Activated naive CD4-positive, alpha-beta T cell treated with anti-CD3 and anti-CD28 coated beads for 36 hours (primary cell): Measurements from ENCODE around the gene RAPGEF4. TPM values are rescaled to one million over a fixed set of nuclear protein-coding genes. Genes with fewer than 3 reads are reported as not detected.
"Not testable (repeated sequence)": the region's sequence is repeated elsewhere in the genome, so short reads cannot be mapped to it uniquely, and the experiment has no call there.

Source experiments
- CTCF ChIA-PET: fragments of 350-600 bp; sonication (Branson Sonifier 250); formaldehyde crosslinking; loops from one replicate; lab custom pipeline; 2021; ENCODE audit warnings: antibody characterized with exemption; lab: Charles Lee
- DNase-seq: peaks from one replicate; pipeline ENCODE4 v3.0.0-alpha.2; 2020
- H3K27ac Mint-ChIP-seq: one replicate; pipeline ENCODE4 v1.8.0; 2021; ENCODE audit warnings: mild to moderate bottlenecking, mixed read lengths
- H3K27me3 Mint-ChIP-seq: one replicate; pipeline ENCODE4 v1.8.0; 2021; ENCODE audit warnings: low read depth, mixed read lengths
- H3K36me3 Mint-ChIP-seq: one replicate; pipeline ENCODE4 v1.8.0; 2021; ENCODE audit warnings: low read depth, mixed read lengths
- H3K4me1 Mint-ChIP-seq: one replicate; pipeline ENCODE4 v1.8.0; 2021; ENCODE audit warnings: low read depth, mixed read lengths
- H3K4me3 Mint-ChIP-seq: one replicate; pipeline ENCODE4 v1.8.0; 2021; ENCODE audit warnings: mild to moderate bottlenecking, moderate library complexity, mixed read lengths
- H3K9me3 Mint-ChIP-seq: one replicate; pipeline ENCODE4 v1.8.0; 2021; ENCODE audit warnings: mixed read lengths
- intact Hi-C: fragments of 100-400 bp; cut with micrococcal nuclease; formaldehyde crosslinking; loops from one replicate; pipeline ENCODE4 v1.15.1; 2023
- total RNA-seq, 2 experiments: library from RNA; stranded (reverse); gene quantifications; one replicate each; pipeline ENCODE4 v1.2.3, GENCODE V29; 2021

The RAPGEF4 gene
- total RNA-seq, 2 experiments from 2014 or later = 0.24 to 0.35 TPM

- Mint-ChIP-seq H3K4me1 (no peaks in the 10 kb centered on the region), H3K27ac (no peak overlapping the region), H3K9me3 (no peaks in the 10 kb centered on the region), H3K4me3 (no peak overlapping the region), H3K36me3 (no peaks in the 10 kb centered on the region), H3K27me3 (peaks cover 30% of the 10 kb centered on the region)
- CTCF ChIA-PET = no interaction called here
- DNase-seq = no peak
- intact Hi-C loops = no loop called here
These were observed 352.3 kb downstream of the RAPGEF4 start for GRCh38 chr2:173087793-173088496.

GRCh38 chr2:173090276-173090877, 354.7 kb downstream of the RAPGEF4 start:
- H3K4me3 Mint-ChIP-seq = no peak overlapping the region
- no peak for DNase-seq
- no peaks in the 10 kb centered on the region for H3K36me3 Mint-ChIP-seq
- H3K27ac Mint-ChIP-seq = no peak overlapping the region
- CTCF ChIA-PET = interaction anchor here (1.2 kb wide), 1 partner anchor 12 kb away, joined by 3 read pairs; no protein-coding TSS in a partner anchor
- no peaks in the 10 kb centered on the region for H3K9me3 Mint-ChIP-seq
- intact Hi-C loops = loop anchor here (5.0 kb wide), 1 partner anchor 122 kb away; no protein-coding TSS in a partner anchor
- no peaks in the 10 kb centered on the region for H3K4me1 Mint-ChIP-seq
- peaks cover 30% of the 10 kb centered on the region for H3K27me3 Mint-ChIP-seq

- Mint-ChIP-seq H3K36me3 (no peaks in the 10 kb centered on the region), H3K27ac (no peak overlapping the region), H3K4me3 (no peak overlapping the region), H3K9me3 (no peaks in the 10 kb centered on the region), H3K4me1 (no peaks in the 10 kb centered on the region), H3K27me3 (peaks cover 30% of the 10 kb centered on the region)
- intact Hi-C loops = loop anchor here (5.0 kb wide), 1 partner anchor 121 kb away; no protein-coding TSS in a partner anchor
- CTCF ChIA-PET = interaction anchor here (1.2 to 1.5 kb wide), 2 partner anchors 13 to 65 kb away, joined by 3 to 5 read pairs; no protein-coding TSS in a partner anchor
- no peak for DNase-seq
These were observed 355.5 kb downstream of the RAPGEF4 start for GRCh38 chr2:173090973-173091660.

GRCh38 chr2:173091910-173092309, 356.3 kb downstream of the RAPGEF4 start:
- Mint-ChIP-seq H3K9me3 (no peaks in the 10 kb centered on the region), H3K4me3 (no peak overlapping the region), H3K27me3 (peaks cover 34% of the 10 kb centered on the region), H3K27ac (no peak overlapping the region), H3K36me3 (no peaks in the 10 kb centered on the region), H3K4me1 (no peaks in the 10 kb centered on the region)
- CTCF ChIA-PET = interaction anchor here (1.2 to 1.5 kb wide), 2 partner anchors 13 to 65 kb away, joined by 3 to 5 read pairs; no protein-coding TSS in a partner anchor
- intact Hi-C loops = loop anchor here (5.0 kb wide), 1 partner anchor 120 kb away; no protein-coding TSS in a partner anchor
- no peak for DNase-seq

GRCh38 chr2:173092844-173093402, 357.3 kb downstream of the RAPGEF4 start:
- Mint-ChIP-seq H3K4me3 (no peak overlapping the region), H3K27ac (no peak overlapping the region), H3K9me3 (no peaks in the 10 kb centered on the region), H3K27me3 (peaks cover 26% of the 10 kb centered on the region), H3K36me3 (no peaks in the 10 kb centered on the region), H3K4me1 (no peaks in the 10 kb centered on the region)
- CTCF ChIA-PET = no interaction called here
- intact Hi-C loops = loop anchor here (5.0 kb wide), 1 partner anchor 119 kb away; no protein-coding TSS in a partner anchor
- no peak for DNase-seq

GRCh38 chr2:173093617-173094016, 358.0 kb downstream of the RAPGEF4 start:
- H3K4me3 Mint-ChIP-seq, CTCF ChIA-PET, H3K36me3 Mint-ChIP-seq, DNase-seq, H3K4me1 Mint-ChIP-seq, H3K9me3 Mint-ChIP-seq, H3K27ac Mint-ChIP-seq: not testable (repeated sequence)
- H3K27me3 Mint-ChIP-seq = peaks cover 23% of the 10 kb centered on the region
- intact Hi-C loops = loop anchor here (5.0 kb wide), 1 partner anchor 119 kb away; no protein-coding TSS in a partner anchor

- Mint-ChIP-seq H3K27ac (no peak overlapping the region), H3K27me3 (peaks cover 23% of the 10 kb centered on the region), H3K4me1 (no peaks in the 10 kb centered on the region), H3K4me3 (no peak overlapping the region), H3K36me3 (no peaks in the 10 kb centered on the region), H3K9me3 (no peaks in the 10 kb centered on the region)
- intact Hi-C loops = loop anchor here (5.0 kb wide), 1 partner anchor 118 kb away; no protein-coding TSS in a partner anchor
- no peak for DNase-seq
- CTCF ChIA-PET = no interaction called here
These were observed 359.1 kb downstream of the RAPGEF4 start for GRCh38 chr2:173094731-173095130.

- H3K4me1 Mint-ChIP-seq = no peaks in the 10 kb centered on the region
- H3K4me3 Mint-ChIP-seq = no peak overlapping the region
- CTCF ChIA-PET = no interaction called here
- no peaks in the 10 kb centered on the region for H3K9me3 Mint-ChIP-seq
- no peak for DNase-seq
- no peaks in the 10 kb centered on the region for H3K36me3 Mint-ChIP-seq
- intact Hi-C loops = no loop called here
- peaks cover 22% of the 10 kb centered on the region for H3K27me3 Mint-ChIP-seq
- no peak overlapping the region for H3K27ac Mint-ChIP-seq
These were observed 359.7 kb downstream of the RAPGEF4 start for GRCh38 chr2:173095356-173095755.

- Mint-ChIP-seq H3K4me3 (no peak overlapping the region), H3K36me3 (no peaks in the 10 kb centered on the region), H3K4me1 (peaks cover 7% of the 10 kb centered on the region), H3K27ac (no peak overlapping the region), H3K9me3 (no peaks in the 10 kb centered on the region), H3K27me3 (peaks cover 13% of the 10 kb centered on the region)
- intact Hi-C loops = no loop called here
- DNase-seq = no peak
- CTCF ChIA-PET = interaction anchor here (1.2 kb wide), 1 partner anchor 72 kb away, joined by 4 read pairs; no protein-coding TSS in a partner anchor
These were observed 363.6 kb downstream of the RAPGEF4 start for GRCh38 chr2:173099271-173099670.

- Mint-ChIP-seq H3K4me1 (peaks cover 7% of the 10 kb centered on the region), H3K9me3 (no peaks in the 10 kb centered on the region)
- CTCF ChIA-PET = interaction anchor here (1.0 to 1.2 kb wide), 2 partner anchors 73 to 110 kb away, joined by 3 to 4 read pairs; no protein-coding TSS in a partner anchor
These were observed 364.2 kb downstream of the RAPGEF4 start for GRCh38 chr2:173099804-173100203.

GRCh38 chr2:173101687-173102086, 366.0 kb downstream of the RAPGEF4 start:
- Mint-ChIP-seq H3K27me3 (peaks cover 6% of the 10 kb centered on the region), H3K4me1 (peaks cover 7% of the 10 kb centered on the region), H3K27ac (no peak overlapping the region), H3K4me3 (no peak overlapping the region), H3K36me3 (no peaks in the 10 kb centered on the region), H3K9me3 (no peaks in the 10 kb centered on the region)
- CTCF ChIA-PET = no interaction called here
- DNase-seq = no peak
- intact Hi-C loops = no loop called here

More at GRCh38 chr2:173099804-173100203, 364.2 kb downstream of the RAPGEF4 start:
- Mint-ChIP-seq H3K36me3 (no peaks in the 10 kb centered on the region), H3K4me3 (no peak overlapping the region), H3K27ac (no peak overlapping the region), H3K27me3 (peaks cover 10% of the 10 kb centered on the region)
- no peak for DNase-seq
- intact Hi-C loops = no loop called here
